ENCODE results near the gene C9orf152.
A peak's percentile ranks its signal among the peaks of the same experiment; 100 is the strongest.
"Not testable (repeated sequence)": the region's sequence is repeated elsewhere in the genome, so short reads cannot be mapped to it uniquely, and the experiment has no call there.

Gene C9orf152

DNA sequence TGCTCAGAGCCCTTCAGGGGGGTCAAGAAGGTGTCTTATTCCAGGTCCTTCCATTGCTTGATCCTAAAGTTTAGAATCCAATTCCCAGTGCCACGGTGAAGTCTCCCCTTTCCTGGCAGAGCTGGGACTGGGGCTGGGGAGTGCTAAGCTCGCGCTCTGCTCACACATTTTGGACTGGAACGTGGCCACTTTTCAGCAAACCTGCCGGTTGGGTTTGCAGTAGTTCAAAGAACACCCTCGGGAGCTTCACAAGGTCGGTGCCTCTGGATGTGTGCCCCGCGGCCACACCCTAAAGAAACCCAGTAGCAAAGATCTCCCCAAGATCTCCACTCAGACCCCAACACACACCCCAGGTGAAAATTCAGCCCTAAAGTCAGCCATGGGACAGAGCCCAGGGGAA, at the start of gene C9orf152:
C9orf152 (minus strand) TSS at position 129 of the 400 bp plus-strand sequence. CDS start 580 bp downstream, outside the sequence.
- no peak for DNase-seq (ENCODE audit: low spot score)

GRCh38 chr9:110257097-110257841, 49.3 kb upstream of the C9orf152 start:
- DNase-seq (ENCODE audit: low spot score) = peak; percentile 46

DNA sequence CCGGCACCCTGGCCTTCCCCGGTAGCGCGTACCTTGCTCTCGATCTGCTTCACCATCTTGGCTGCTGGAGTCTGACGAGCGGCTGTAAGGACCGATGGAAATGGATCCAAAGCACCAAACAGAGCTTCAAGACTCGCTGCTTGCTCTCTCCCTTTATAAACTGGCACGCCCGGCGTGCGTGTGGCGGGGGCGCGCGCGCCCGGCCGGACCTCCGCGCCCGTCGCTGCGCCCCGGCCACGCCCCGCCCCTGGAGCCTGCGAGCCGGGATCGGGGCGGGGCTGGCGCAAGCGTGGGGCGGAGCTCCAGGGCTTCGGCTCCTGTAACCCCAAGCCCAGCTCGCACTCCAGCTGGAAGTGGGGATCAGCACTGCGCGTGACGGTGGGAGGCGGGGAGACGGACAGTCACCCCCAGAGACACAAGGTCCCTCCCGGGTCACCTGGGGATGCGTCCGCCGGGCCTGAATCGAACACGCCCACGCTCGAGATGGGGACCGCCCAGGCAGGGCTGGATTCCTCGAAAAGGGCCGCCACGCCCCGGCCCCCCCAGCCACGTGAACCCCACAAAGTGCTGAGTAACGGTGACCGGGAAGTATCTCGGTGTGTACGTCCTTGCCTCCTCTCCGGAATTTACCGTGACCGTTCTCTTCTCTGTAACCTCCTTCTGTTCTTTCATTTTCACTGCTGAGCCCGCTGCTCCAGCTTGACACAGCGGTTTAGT, 48.6 kb upstream of the C9orf152 start, which contains the start of gene TXN:
TXN (minus strand) TSS at position 128 of the 717 bp plus-strand sequence; CDS start at position 56, 72 bp downstream.
- DNase-seq (ENCODE audit: low spot score) = peak; percentile 87

DNA sequence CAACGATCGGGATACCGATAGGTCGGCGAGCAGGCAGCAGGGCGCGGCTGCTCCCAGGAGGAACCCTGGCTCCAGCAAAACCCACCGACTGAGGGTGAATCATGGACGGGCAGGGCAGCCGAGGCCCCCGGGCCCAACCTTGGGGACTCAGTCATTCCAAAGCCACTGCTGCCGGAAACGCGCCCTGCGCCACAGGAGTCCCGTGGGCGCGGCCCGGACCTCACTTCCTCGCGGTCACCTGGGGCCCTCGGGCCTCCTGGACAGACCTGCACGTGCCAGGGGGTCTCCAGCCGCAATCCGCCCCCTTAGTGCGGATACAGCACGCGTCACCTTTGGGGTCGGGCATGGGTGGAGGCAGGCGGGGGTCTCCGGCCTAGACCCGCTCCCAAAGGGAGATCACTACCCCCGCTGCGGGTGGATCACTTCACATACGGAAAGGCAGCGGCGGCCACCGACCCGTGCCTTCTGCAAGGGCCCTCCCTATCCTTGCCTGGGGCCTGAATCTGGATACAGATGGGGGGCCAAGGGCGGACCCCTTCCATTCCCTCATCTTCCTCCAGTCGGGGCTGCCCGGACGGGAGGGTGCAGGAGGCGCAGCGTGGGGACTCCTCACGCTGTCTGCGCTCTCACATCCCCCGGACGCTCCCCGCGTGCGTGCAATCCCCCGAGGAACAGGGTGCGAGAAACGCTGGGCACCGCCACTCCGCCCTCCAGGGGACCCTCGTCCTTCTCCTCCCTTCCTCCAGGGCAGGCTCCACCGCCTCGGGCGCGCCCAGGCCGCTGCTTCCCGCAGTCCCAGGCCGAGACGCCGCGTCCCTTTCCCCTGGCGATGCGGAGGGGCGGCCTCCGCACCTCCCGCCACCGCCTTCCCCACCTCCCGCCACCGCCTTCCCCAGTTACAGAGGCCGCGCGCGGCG, 47.8 kb upstream of the C9orf152 start:
- peak; percentile 31 for DNase-seq (ENCODE audit: low spot score)

DNA sequence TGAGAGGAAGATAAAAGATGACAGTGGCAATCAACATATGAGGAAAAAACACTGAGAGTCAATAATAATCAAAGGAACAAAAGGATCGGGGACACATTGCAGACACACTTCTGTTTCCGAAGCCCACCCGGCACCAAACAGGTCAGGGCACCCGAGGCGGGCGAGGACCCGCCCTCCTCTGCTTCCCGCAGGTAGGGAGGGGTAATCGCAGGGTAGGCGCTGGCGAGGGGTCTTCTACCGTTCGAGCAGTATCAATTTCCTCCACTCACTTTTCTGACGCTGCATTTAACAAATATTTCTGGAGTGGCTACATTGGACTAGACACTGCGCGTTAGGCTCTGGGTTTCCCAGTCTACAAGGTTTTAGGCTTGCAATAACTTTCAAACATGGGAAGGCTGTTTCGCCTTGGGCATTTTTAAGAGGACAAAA, 47.1 kb upstream of the C9orf152 start:
- no peak for DNase-seq (ENCODE audit: low spot score)

GRCh38 chr9:110254500-110254899, 46.5 kb upstream of the C9orf152 start:
- no peak for DNase-seq (ENCODE audit: low spot score)

- DNase-seq (ENCODE audit: low spot score) = no peak
Observed at GRCh38 chr9:110252509-110253139, 44.7 kb upstream of the C9orf152 start.

GRCh38 chr9:110251770-110252169, 43.8 kb upstream of the C9orf152 start:
- DNase-seq (ENCODE audit: low spot score) = not testable (repeated sequence)

DNA sequence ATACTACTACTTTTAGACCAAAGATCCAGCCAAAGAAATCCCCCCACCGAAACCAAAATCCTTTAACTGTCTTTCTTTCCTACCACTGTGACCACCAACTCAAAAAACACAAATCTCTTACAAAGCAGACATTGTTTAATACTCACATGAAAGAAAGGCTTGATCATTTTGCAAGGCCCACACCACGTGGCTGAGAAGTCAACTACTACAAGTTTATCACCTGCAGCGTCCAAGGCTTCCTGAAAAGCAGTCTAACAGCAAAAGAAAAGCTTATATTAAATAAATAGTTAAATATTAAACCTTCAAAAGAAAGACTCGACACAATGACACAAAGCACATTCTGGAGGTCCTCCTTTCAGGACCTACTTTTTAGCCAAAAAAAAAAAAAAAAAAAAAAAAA, 43.3 kb upstream of the C9orf152 start:
- no peak for DNase-seq (ENCODE audit: low spot score)

GRCh38 chr9:110249603-110250002, 41.6 kb upstream of the C9orf152 start:
- DNase-seq (ENCODE audit: low spot score) = no peak

DNA sequence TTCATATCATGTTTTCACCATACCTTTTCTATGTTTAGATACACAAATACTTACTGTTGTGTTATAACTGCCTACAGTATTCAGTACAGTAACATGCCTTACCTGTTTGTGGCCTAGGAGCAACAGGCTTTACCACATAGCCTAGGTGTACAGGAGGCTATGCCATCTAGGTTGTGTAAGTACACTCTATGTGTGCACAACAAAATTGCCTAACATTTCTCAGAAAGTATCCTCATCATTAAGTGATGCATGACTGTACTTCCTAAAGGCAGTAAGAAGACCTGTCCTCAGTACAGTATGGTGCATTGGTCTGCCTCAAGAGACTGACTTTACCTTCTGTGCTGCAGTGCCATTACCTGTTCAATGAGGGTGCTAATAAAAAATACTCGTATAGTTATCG, 40.4 kb upstream of the C9orf152 start:
- no peak for DNase-seq (ENCODE audit: low spot score)

DNA sequence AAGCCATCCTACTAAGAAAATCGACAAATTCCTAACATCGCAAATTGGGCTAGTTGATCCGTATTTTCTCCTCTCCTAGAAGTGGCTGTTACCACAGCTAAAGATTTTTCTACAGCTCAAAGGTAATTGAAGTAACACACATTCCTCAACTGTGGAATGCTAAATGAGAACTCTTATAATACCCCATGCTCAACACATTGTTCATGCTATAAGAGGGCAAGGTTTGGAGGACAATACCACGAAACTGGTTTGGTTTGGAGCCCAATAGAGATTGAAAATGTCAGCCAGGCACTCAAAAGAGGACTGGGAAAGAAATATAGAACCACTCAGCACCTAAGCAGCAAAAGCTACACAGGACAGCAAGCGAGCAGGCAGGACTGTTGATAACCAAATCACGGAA, 38.3 kb upstream of the C9orf152 start:
- no peak for DNase-seq (ENCODE audit: low spot score)

- no peak for DNase-seq (ENCODE audit: low spot score)
Observed at GRCh38 chr9:110244616-110245015, 36.7 kb upstream of the C9orf152 start.

- DNase-seq (ENCODE audit: low spot score) = no peak
Observed at GRCh38 chr9:110241858-110242321, 33.9 kb upstream of the C9orf152 start.

GRCh38 chr9:110241260-110241857, 33.4 kb upstream of the C9orf152 start:
- DNase-seq (ENCODE audit: low spot score) = no peak

DNA sequence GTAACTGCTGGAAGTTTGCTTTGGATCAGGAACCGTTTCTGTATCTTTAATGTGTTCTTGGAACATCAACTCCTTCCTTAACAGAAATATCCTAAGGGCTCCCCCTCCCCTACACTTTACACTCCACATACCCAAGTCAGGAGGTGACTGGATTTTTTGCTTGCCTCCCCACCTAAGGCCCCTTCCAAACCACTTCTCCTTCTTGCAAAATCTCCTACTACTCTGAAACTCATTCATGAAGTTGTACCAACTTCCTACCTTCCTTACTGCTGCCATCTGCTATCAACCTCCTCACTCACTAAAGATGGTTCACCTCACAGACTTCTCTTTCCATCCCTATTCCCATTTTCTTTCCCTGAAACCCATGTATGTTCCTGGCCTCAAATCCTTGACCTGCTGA, 32.2 kb upstream of the C9orf152 start:
- no peak for DNase-seq (ENCODE audit: low spot score)

DNA sequence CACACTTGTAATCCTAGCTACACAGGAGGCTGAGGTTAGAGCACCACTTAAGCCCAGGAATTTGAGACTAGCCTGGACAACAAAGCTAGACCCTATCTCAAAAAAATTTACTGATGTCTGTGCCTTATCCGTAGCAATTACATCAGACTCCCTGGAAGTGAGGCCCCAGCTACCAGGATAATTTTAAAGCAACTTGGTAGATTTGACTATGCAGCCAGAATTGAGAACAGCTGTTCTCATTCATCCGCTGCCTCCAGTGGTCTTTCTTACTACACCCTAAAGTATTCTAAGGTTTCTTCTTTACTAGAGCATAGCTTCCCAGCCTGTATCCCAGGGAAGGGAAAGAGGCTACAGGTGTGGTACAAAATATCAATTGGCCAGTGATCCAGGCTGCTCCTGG, 20.4 kb upstream of the C9orf152 start:
- DNase-seq (ENCODE audit: low spot score) = no peak

DNA sequence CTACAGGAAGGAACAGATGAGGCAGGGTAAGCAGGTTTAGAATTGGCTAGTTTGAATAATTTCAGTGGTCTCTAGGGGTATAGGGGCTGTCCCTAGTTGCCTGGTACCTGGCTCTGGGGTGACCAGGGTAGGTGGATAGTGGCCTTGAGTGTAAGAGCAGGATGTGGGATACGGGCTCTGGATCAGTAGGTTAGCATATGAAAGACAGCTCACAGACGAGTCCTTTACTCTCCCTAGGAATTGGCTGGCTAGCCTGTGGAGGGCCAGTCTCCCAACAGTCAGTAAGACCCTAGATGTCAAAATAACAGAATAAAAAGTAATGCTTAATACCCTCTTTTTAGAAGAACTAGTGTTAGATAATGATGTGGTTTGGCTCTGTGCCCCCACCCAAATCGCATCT, 16.6 kb upstream of the C9orf152 start:
- no peak for DNase-seq (ENCODE audit: low spot score)

DNA sequence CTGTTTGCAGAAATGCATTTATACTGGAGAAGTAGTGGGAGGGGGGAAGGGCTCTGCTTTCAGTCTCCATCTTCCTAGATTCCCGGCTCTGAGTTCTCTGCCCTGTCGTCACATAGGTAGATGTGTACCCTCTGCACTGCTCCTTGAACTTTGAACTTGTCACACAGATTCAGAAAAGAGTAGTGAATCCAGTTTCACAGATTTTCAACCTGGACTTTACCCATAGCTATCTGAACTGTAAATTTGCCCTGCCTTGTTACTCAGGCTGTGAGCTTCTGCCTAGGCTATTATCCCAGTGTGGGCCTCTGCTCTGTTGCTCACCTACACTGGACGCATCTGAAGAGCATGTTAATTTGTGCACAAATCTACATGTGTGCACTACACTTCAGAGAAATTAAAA, 12.8 kb upstream of the C9orf152 start:
- DNase-seq (ENCODE audit: low spot score) = no peak

DNA sequence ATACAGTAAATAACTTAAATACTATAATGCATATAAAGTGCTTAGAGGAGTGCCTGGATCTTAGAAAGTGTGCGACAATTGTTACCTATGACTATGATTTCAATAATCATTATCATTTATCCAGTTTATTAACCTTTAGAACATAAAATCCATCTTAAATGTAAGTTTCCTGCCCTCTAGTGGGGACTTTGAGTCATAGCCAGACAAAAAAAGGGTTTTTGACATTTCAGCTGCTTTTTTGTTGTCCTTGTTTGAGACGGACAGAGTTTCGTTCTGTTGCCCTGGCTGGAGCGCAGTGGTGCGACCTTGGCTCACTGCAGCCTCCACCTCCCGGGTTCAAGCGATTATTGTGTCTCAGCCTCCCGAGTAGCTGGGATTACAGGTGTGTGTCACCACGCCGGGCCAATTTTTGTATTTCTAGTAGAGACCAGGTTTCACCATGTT, 9.7 kb upstream of the C9orf152 start:
- peak; percentile 38 for DNase-seq (ENCODE audit: low spot score)
